NCI-H187 treated with DMSO at 0.1 percent for 48 hours (cell line): Measurements from ENCODE around the gene WDR86.

Experiments
- DNase-seq: peaks from one replicate; lab custom pipeline; 2025; lab: John Stamatoyannopoulos, UW

WDR86 gene

GRCh38 chr7:151439855-151440798, 30.3 kb upstream of the WDR86 start, which contains the start of gene CRYGN:
CRYGN (minus strand) TSS chr7:151440141; CDS start chr7:151439917, 224 bp downstream.
- no peak for DNase-seq

- DNase-seq: no peak
Measured at GRCh38 chr7:151438864-151439601, 29.2 kb upstream of the WDR86 start.

GRCh38 chr7:151437866-151438516, 28.2 kb upstream of the WDR86 start:
- DNase-seq: no peak

GRCh38 chr7:151437159-151437553, 27.3 kb upstream of the WDR86 start:
- no peak for DNase-seq

- DNase-seq: no peak
Measured at GRCh38 chr7:151436446-151437158, 26.8 kb upstream of the WDR86 start.

GRCh38 chr7:151435971-151436370, 26.1 kb upstream of the WDR86 start:
- DNase-seq: no peak

- DNase-seq: no peak
Measured at GRCh38 chr7:151435103-151435916, 25.5 kb upstream of the WDR86 start.

GRCh38 chr7:151434549-151434948, 24.7 kb upstream of the WDR86 start:
- no peak for DNase-seq

- DNase-seq: no peak
Measured at GRCh38 chr7:151433721-151434400, 24.0 kb upstream of the WDR86 start.

- no peak for DNase-seq
Measured at GRCh38 chr7:151432658-151433521, 23.1 kb upstream of the WDR86 start.

GRCh38 chr7:151431768-151432311, 22.0 kb upstream of the WDR86 start:
- DNase-seq: no peak

GRCh38 chr7:151431281-151431767, 21.5 kb upstream of the WDR86 start:
- DNase-seq: no peak

- no peak for DNase-seq
Measured at GRCh38 chr7:151430391-151431205, 20.8 kb upstream of the WDR86 start.

GRCh38 chr7:151429560-151430331, 19.9 kb upstream of the WDR86 start:
- peak; percentile 76 for DNase-seq

GRCh38 chr7:151429237-151429559, 19.4 kb upstream of the WDR86 start:
- no peak for DNase-seq

- no peak for DNase-seq
Measured at GRCh38 chr7:151428378-151429236, 18.8 kb upstream of the WDR86 start.
